Ovary (tissue), 9 donors: ENCODE measurements around the gene NTRK3. TPM values are rescaled to one million over a fixed set of nuclear protein-coding genes. Genes with fewer than 3 reads are reported as not detected.
"Not testable (repeated sequence)": the region's sequence is repeated elsewhere in the genome, so short reads cannot be mapped to it uniquely, and the experiment has no call there.

Source experiments
- DNase-seq, 5 donors: peaks; one replicate each; pipeline ENCODE4 v3.0.0-alpha.2; 2019 to 2020
- H3K27ac ChIP-seq, 2 donors: fragments of 200-600 bp; one replicate each; pipeline versions ENCODE4 v1.5.1 to v1.8.0; 2019 to 2022
- H3K27me3 ChIP-seq: fragments of 200-600 bp; one replicate; pipeline ENCODE4 v1.8.0; 2022
- H3K36me3 ChIP-seq: fragments of 200-600 bp; sonication (generic); one replicate; pipeline ENCODE4 v1.5.1; 2019
- H3K4me1 ChIP-seq: one replicate; pipeline ENCODE4 v1.8.1; 2013; ENCODE audit warnings: mild to moderate bottlenecking, moderate library complexity; ENCODE audit not compliant: insufficient read depth
- H3K4me3 ChIP-seq: fragments of 200-600 bp; sonication (generic); one replicate; pipeline ENCODE4 v1.5.1; 2017
- H3K9me3 ChIP-seq, 2 donors: fragments of 200-600 bp in 1 of 2; sonication (generic) in 1 of 2; one replicate each; pipeline versions ENCODE4 v1.5.1 to v1.8.1; 2013 to 2019; ENCODE audit warnings: mild to moderate bottlenecking in 1 of 2, moderate library complexity in 1 of 2
- EP300 ChIP-seq: sonication (generic); formaldehyde crosslinking; IDR thresholded peaks from one replicate; pipeline ENCODE4 v1.6.1; 2017; ENCODE audit warnings: antibody characterized with exemption
- POLR2A ChIP-seq: fragments of 450-650 bp; IDR thresholded peaks from one replicate; pipeline ENCODE4 v1.6.1; 2017; ENCODE audit warnings: antibody characterized with exemption, mild to moderate bottlenecking, moderate library complexity
- WGBS, 3 donors: extraction: QIAGEN DNeasy Blood & Tissue Kit in 1 of 3; methylation state at CpG; one replicate each; pipeline versions ENCODE4 v1.1.5 to v1.1.7; 2013 to 2017; 5-methylcytosine and 5-hydroxymethylcytosine counted together
- intact Hi-C, 4 donors: fragments of 100-400 bp; cut with DNase I; formaldehyde crosslinking; loops; one replicate each; pipeline versions ENCODE4 v1.11.0 to v1.15.1; 2022 to 2023
- polyA plus RNA-seq, 2 donors: library from polyadenylated mRNA; stranded (reverse); fragments of 200-250 nt in 1 of 2; fragments of 350-450 nt in 1 of 2; fragmentation: Illumina TruSeq in 1 of 2; extraction: RNeasy Lipid Tissue Mini Kit (QIAGEN cat#74804) in 1 of 2; gene quantifications; one replicate each; pipeline ENCODE4 v1.2.3, GENCODE V29; 2013 to 2014
- total RNA-seq, 7 donors: library from RNA; depleted of rRNA in 2 of 7; stranded (reverse); fragments of >200 nt in 2 of 7; fragmentation: NEBNext Ultra II Directional in 3 of 7; extraction: Animal tissue kit (Norgen Biotek cat#: 25700) in 3 of 7; gene quantifications; one replicate each; pipeline versions ENCODE4 v1.1.0 to v1.2.4, GENCODE V29; 2016 to 2023
- TF ChIP-seq, protein P1 (sequence below), 3 donors: fragments of 450-650 bp in 2 of 3; fragments of 200-600 bp in 1 of 3; IDR thresholded peaks; one replicate each; pipeline versions ENCODE4 v1.5.1 to v1.8.0; 2016 to 2022; ENCODE audit warnings: antibody characterized with exemption in 3 of 3, mild to moderate bottlenecking in 1 of 3
- donor health status: DM: no; HTN: no; CAD: no; lungs with moderate emphysema.
- donor health status: DM: no; HTN: no; CAD: no.
- donor health status: Bipolar disorder and iron deficiency.
- donor health status: DM: yes; HTN: yes; CAD: no.
- donor health status: DM: no; HTN: no; CAD: no.
- donor health status: DM: yes; HTN: yes; CAD: no.

NTRK3 gene
- total and polyA plus RNA-seq, 9 donors = 0.77 to 14.6 (median 2.7) TPM

DNA sequence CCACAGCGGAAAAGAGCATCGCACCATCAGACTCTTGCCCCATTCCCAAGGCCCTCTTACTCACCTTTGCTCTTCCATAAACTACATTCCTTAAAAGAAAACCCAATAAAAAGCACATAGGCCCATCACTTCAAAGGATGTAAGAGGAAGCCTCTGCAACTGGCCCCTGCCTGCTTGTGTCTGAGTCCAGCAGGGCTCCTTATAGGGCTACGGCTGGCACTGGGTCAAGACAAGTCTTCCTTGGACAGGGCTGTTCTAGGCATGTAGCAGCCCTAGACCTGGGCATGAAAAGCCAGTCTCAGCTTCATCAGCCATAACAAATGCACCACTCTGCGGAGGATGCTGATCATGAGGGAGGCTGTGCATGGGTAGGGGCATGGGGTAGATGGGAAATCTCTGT, 218.3 kb downstream of the NTRK3 start:
- no peak for TF ChIP-seq POLR2A
- TF ChIP-seq, protein P1, sequence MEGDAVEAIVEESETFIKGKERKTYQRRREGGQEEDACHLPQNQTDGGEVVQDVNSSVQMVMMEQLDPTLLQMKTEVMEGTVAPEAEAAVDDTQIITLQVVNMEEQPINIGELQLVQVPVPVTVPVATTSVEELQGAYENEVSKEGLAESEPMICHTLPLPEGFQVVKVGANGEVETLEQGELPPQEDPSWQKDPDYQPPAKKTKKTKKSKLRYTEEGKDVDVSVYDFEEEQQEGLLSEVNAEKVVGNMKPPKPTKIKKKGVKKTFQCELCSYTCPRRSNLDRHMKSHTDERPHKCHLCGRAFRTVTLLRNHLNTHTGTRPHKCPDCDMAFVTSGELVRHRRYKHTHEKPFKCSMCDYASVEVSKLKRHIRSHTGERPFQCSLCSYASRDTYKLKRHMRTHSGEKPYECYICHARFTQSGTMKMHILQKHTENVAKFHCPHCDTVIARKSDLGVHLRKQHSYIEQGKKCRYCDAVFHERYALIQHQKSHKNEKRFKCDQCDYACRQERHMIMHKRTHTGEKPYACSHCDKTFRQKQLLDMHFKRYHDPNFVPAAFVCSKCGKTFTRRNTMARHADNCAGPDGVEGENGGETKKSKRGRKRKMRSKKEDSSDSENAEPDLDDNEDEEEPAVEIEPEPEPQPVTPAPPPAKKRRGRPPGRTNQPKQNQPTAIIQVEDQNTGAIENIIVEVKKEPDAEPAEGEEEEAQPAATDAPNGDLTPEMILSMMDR (IDR thresholded peaks at IDR 0.05) = no peak
- TF ChIP-seq EP300 = no peak
- H3K36me3 ChIP-seq = no peaks in the 10 kb centered on the region
- no peak overlapping the region for H3K4me3 ChIP-seq
- H3K4me1 ChIP-seq = no peaks in the 10 kb centered on the region
- H3K9me3 ChIP-seq = no peaks in the 10 kb centered on the region
- WGBS, 3 donors = 68 to 91% (median 90%) methylated on average over 4 of the region's 4 CpGs
- no peaks in the 10 kb centered on the region for H3K27me3 ChIP-seq
- DNase-seq = no peak
- H3K27ac ChIP-seq = no peak overlapping the region
- intact Hi-C loops = no loop called here

DNA sequence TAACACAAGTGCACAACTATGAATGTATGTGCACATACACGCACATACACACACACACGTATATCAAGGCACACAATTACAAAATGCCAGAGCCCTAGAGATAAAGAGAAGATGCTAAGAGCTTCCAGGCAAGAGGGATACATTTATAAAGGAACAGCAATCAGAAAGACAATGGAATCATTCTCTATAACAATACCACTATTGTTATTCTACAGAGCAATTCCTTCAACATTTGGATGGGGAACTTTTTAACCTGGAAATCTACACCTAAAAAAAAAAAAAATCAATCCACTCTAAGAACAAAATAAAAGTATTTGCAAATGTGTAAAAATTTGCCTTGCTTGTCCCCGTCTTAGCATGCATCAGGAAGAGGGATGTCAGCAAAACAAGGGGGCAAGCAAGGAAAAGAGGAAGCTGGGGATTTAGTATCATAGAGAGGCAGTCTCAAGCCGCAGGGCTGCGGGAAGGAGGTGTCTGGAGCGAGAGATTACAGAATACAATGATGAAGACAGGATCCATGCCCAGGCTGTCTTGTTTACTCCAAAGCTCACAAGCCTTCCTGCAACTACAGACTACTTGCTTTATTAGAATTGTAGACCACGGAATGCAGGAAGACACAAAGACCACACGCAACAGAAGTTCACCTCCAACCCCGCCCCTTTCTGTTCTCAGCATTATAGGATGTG, 220.2 kb downstream of the NTRK3 start:
- H3K4me3 ChIP-seq = no peak overlapping the region
- no peak for DNase-seq
- WGBS, 3 donors = 47 to 60% (median 59%) methylated on average over 9 of the region's 9 CpGs
- H3K27me3 ChIP-seq = no peaks in the 10 kb centered on the region
- TF ChIP-seq POLR2A (no peak), EP300 (no peak)
- TF ChIP-seq, protein P1 (IDR thresholded peaks at IDR 0.05) = no peak
- H3K9me3 ChIP-seq = no peaks in the 10 kb centered on the region
- H3K36me3 ChIP-seq = no peaks in the 10 kb centered on the region
- H3K4me1 ChIP-seq = no peaks in the 10 kb centered on the region
- no peak overlapping the region for H3K27ac ChIP-seq
- intact Hi-C loops = no loop called here

DNA sequence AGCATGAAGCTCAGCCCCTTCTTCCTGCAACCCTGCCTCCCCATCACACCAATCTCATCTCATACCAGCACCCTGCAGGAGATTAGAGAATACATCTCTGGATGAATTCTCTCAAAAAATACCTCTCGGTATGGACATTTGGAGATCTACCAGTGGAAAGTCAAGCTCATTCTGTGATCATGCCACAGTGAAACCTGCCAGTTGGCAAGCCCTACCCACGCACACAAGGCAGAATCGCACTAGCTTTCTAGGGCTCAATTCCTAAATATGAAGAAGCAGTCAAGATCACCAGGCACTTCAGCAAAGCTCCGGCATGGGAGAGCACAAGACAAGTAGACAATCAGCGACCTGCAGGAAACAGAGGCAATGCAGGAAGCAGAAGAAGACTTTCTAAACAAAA, 221.2 kb downstream of the NTRK3 start:
- WGBS, 3 donors = 77 to 79% (median 78%) methylated on average over 5 of the region's 5 CpGs
- no peaks in the 10 kb centered on the region for H3K27me3 ChIP-seq
- H3K4me1 ChIP-seq = no peaks in the 10 kb centered on the region
- TF ChIP-seq, protein P1 (IDR thresholded peaks at IDR 0.05) = no peak
- TF ChIP-seq POLR2A (no peak), EP300 (no peak)
- no peak for DNase-seq
- no peaks in the 10 kb centered on the region for H3K36me3 ChIP-seq
- H3K9me3 ChIP-seq = no peaks in the 10 kb centered on the region
- no peak overlapping the region for H3K4me3 ChIP-seq
- intact Hi-C loops = no loop called here
- H3K27ac ChIP-seq = no peak overlapping the region

DNA sequence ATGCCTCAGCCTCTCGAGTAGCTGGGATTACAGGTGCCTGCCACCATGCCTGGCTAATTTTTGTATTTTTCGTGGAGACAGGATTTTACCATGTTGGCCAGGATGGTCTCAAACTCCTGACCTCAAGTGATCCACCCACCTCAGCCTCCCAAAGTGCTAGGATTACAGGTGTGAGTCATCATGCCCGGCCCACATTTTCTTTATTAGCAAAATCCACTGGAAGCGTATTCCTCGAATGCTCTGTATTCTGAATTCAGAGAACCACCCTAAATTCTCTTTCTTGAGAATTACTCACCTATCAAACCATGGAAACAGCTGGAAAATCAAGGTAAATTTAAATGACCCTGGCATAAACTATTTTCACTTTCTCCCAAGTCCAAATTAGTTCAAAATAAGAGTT, 223.1 kb downstream of the NTRK3 start:
- intact Hi-C loops = not testable (repeated sequence)
- 82 to 93% (median 90%) methylated on average over 5 of the region's 5 CpGs for WGBS, 3 donors

DNA sequence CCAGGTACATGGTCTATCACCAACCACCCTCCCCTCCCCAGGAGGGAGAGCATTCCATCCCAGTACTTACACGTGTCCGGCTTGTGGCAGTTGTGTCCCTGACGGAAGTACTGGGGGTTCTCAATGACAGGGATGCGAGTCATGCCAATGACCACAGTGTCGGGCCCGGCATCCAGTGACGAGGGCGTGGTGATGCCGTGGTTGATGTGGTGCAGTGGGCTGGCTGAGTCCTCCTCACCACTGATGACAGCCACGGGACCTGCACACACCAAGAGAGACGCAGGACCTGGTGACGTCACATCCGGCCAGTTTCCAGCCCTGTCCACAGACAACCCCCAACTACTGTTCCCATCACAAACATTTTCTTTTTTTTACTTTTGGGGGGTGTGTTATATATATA, 223.8 kb downstream of the NTRK3 start:
- H3K27ac ChIP-seq = no peak overlapping the region
- DNase-seq = no peak
- H3K4me3 ChIP-seq = no peak overlapping the region
- no peaks in the 10 kb centered on the region for H3K4me1 ChIP-seq
- intact Hi-C loops = no loop called here
- H3K27me3 ChIP-seq = no peaks in the 10 kb centered on the region
- H3K9me3 ChIP-seq = no peaks in the 10 kb centered on the region
- TF ChIP-seq, protein P1 (IDR thresholded peaks at IDR 0.05) = no peak
- TF ChIP-seq EP300 = no peak
- TF ChIP-seq POLR2A = no peak
- WGBS, 3 donors = 83 to 94% (median 93%) methylated on average over 13 of the region's 13 CpGs
- H3K36me3 ChIP-seq = no peaks in the 10 kb centered on the region

More for the DNA sequence above, 223.1 kb downstream of the NTRK3 start:
- not testable (repeated sequence) for H3K4me3 ChIP-seq, DNase-seq, H3K9me3 ChIP-seq, H3K27me3 ChIP-seq, H3K36me3 ChIP-seq, H3K27ac ChIP-seq, H3K4me1 ChIP-seq
